Fibroblast of villous mesenchyme (primary cell): ENCODE data around the gene DPEP3. TPM values are rescaled to one million over a fixed set of nuclear protein-coding genes. Genes with fewer than 3 reads are reported as not detected.

Experiments used
- DNase-seq: peaks from one replicate; pipeline ENCODE4 v3.0.0-alpha.2; 2010; ENCODE audit warnings: low read depth
- H3K4me3 ChIP-seq: 2 replicates; pipeline ENCODE4 v1.5.1; 2011; ENCODE audit warnings: low read depth, mild to moderate bottlenecking, low read length
- total RNA-seq: library from RNA; depleted of rRNA; stranded (reverse); fragments of >200 nt; gene quantifications from 2 replicates; pipeline ENCODE4 v1.2.3, GENCODE V29; 2012
- TF ChIP-seq, protein P1 (sequence below): IDR thresholded peaks from 2 replicates; pipeline ENCODE4 v1.5.1; 2012; ENCODE audit warnings: low read depth, mild to moderate bottlenecking, low read length; ENCODE audit not compliant: insufficient read depth

DPEP3 gene
- total RNA-seq, 1 donor = not detected

GRCh38 chr16:67943619-67944504 is 36.4 kb downstream of the DPEP3 start, which contains the start of gene LCAT:
TSS of gene LCAT (minus strand) at chr16:67944120. CDS start at chr16:67944101, 19 bp downstream.
- TF ChIP-seq, protein P1, sequence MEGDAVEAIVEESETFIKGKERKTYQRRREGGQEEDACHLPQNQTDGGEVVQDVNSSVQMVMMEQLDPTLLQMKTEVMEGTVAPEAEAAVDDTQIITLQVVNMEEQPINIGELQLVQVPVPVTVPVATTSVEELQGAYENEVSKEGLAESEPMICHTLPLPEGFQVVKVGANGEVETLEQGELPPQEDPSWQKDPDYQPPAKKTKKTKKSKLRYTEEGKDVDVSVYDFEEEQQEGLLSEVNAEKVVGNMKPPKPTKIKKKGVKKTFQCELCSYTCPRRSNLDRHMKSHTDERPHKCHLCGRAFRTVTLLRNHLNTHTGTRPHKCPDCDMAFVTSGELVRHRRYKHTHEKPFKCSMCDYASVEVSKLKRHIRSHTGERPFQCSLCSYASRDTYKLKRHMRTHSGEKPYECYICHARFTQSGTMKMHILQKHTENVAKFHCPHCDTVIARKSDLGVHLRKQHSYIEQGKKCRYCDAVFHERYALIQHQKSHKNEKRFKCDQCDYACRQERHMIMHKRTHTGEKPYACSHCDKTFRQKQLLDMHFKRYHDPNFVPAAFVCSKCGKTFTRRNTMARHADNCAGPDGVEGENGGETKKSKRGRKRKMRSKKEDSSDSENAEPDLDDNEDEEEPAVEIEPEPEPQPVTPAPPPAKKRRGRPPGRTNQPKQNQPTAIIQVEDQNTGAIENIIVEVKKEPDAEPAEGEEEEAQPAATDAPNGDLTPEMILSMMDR = no peak
- DNase-seq = peak; percentile 43
- no peak within 1 kb of the TSS for H3K4me3 ChIP-seq

- no peak for DNase-seq
- H3K4me3 ChIP-seq = no peak overlapping the region
- TF ChIP-seq, protein P1 = no peak
Measured at GRCh38 chr16:67943256-67943618, 37.1 kb downstream of the DPEP3 start.

DNA sequence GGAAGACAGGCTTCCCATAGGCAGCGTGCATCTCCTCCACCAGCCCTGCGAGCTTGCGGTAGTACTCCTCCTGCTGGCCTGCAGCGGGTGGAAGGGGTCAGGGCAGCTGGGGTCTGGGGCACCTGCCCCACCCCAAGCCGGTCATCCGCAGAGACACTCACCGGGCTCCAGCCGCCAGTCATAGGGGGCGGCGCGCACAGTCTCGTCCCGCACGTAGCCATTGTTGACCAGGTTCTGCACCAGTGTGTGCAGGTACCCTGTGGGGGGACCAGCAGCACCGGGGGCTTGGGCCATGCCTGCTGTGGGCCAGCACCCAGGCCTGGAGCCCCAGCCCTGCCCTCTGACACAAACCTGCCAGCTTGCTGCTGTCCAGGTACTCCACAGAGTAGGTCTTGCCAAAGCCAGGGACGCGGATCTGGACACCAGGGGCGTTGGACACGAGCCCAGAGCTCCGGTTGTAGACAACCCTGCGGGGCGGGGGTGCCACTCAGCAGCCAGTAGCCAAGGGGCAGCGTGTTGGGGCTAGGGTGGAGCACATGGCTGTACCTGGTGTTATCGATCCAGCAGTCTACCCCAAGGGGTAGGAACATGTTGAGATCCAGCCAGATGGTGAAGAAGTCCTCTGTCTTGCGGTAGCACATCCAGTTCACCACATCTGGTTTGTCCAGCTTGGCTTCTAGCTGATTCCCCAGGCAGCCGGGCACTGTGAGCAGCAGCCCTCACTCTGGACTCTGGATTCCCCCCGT is 37.6 kb downstream of the DPEP3 start:
- DNase-seq = no peak
- TF ChIP-seq, protein P1 = no peak
- no peak overlapping the region for H3K4me3 ChIP-seq

DNA sequence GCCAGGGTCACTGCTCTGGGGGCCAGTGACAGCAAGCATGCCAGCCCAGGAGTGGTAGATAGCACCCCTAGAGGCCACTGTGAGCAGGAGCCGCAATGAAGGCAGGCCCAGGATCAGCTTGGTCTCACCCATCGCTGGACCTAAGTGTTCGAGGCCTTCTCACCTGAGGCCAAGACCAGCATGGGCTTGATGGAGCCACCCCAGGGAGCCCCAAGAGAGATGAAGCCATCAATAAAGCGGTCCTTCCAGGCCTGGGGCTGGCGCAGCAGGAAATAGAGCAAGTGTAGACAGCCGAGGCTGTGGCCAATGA is 38.1 kb downstream of the DPEP3 start:
- TF ChIP-seq, protein P1 = peak; percentile 70
- no peak overlapping the region for H3K4me3 ChIP-seq
- no peak for DNase-seq

DNA sequence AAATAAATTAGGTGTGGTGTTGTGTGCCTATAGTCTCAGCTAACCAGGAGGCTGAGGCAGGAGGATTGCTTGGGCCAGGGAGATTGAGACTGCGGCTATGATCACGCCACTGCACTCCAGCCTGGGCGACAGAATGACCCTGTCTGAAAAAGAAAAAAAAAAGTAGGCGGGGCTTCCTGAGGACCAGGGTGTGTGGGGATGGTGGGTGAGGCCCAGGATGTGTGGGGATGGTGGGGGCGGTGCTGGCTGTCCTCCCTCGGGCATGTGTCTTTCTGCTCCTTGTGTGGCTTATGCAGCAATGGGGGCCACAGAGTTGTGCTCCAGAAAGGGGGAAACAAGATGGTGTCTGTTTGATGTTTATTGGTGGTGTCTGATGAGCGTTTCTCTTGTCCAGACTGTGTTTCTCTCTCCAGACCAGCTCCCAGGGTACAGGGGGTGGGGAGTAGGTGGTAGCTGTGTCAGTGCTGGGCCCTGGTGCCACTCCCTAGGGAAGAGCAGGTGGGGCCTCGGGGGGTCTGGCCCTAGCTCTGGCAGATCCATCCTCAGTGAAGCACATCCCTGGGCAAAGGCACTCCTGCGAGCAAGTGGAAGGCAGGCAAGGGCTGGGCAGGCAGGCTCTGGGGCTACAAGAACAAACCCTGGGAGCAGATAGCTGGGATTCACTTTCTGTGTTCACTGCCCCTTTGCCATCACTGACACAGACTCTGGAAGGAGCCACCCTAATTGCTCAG is 38.7 kb downstream of the DPEP3 start:
- no peak for DNase-seq
- no peak overlapping the region for H3K4me3 ChIP-seq
- TF ChIP-seq, protein P1 = no peak

DNA sequence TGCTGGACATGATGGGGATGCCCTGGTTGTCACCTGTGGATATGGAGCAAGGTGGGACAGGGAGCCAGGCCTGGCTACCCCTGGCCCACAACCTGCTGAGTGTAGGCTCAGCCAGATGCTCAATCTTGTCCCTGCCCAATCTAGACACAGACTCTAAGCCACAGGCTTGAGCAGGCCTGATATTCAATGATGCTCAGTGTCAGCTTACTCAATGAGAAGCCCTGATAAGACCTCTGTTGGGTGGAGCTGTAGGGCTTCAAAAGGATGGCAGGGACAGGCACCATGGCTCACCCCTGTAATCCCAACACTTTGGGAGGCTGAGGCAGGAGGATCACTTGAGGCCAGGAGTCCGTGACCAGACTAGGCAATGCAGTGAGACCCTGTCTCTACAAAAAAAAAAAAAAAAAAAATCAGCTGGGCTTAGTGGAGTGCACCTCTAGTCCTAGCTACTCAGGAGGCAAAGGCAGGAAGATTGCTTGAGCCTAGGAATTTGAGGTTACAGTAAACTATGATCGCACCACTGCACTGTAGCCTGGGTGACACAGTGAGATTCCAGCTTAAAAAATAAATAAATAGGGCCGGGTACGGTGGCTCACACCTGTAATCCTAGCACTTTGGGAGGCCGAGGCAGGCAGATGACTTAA is 39.7 kb downstream of the DPEP3 start:
- no peak for DNase-seq
- TF ChIP-seq, protein P1 = no peak
- H3K4me3 ChIP-seq = no peak overlapping the region
